Activated CD4-positive, alpha-beta T cell treated with anti-CD3 and anti-CD28 coated beads, Interleukin-2, Interleukin-6, amounts not matched to agents 100 ng/mL and 50 ng/mL, durations not matched to agents 16 hours and 8 hours (primary cell): ENCODE measurements around the gene FOLR2.
A peak's percentile ranks its signal among the peaks of the same experiment; 100 is the strongest.
"Not testable (repeated sequence)": the region's sequence is repeated elsewhere in the genome, so short reads cannot be mapped to it uniquely, and the experiment has no call there.

Experiments used
- DNase-seq: peaks from one replicate; pipeline ENCODE4 v3.0.0-alpha.2; 2020

Gene FOLR2

DNA sequence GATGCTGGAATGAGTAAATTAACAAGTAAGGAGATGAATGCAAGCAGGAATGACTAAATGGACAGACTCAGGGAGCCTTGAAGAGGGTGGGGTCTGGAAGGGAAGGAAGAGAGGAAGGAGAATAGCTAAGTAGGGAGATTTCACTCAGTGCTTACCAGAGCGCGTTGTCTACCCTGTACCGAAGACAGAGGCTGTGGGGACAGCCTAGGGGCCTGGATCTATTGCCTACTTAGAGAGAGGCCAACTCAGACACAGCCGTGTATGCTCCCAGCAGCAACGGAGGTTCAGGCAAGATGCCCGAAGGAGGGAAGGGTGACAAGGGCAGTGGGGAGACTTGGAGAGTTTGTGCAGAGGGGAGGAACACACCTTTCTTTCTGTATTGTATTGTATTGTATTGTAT, at the start of gene FOLR2:
Gene FOLR2, plus strand, starts transcription at position 157 of the 400 bp plus-strand sequence. CDS start 1,791 bp downstream, outside the sequence.
- DNase-seq: no peak

GRCh38 chr11:72169046-72169555, 47.5 kb upstream of the FOLR2 start:
- DNase-seq: not testable (repeated sequence)

DNA sequence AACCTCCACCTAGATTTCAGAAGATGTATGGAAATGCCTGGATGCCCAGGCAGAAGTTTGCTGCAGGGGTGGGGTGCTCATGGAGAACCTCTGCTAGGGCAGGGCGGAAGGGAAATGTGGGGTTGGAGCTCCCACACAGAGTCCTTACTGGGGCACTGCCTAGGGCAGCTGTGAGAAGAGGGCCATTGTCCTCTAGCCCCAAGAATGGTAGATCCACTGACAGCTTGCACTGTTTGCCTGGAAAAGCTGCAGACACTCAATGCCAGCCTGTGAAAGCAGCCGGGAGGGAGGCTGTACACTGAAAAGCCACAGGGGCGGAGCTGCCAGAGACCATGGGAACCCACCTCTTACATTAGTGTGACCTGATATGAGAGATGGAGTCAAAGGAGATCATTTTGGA, 46.8 kb upstream of the FOLR2 start:
- DNase-seq: not testable (repeated sequence)

DNA sequence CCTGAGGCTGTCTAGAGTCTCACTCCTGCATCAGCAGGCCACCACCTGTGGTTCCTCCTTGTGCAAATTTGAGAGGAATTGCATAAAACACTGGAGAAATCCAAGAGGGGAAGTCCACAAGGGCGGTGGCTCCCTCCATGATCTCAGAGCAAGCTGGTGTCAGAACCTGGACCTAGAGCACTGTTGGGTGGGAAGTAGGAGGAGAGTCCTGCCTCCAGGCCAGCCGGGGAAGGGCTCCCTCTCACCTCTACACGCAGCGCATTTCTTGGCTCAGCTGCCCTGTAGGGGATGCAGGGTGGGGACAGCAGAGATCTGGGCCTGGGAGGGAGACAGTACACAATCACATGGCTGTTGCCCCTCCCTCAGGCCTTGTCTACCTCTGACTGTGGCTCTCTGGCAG, 44.6 kb upstream of the FOLR2 start:
- DNase-seq: not testable (repeated sequence)

- no peak for DNase-seq
Measured at GRCh38 chr11:72173291-72173690, 43.3 kb upstream of the FOLR2 start.

DNA sequence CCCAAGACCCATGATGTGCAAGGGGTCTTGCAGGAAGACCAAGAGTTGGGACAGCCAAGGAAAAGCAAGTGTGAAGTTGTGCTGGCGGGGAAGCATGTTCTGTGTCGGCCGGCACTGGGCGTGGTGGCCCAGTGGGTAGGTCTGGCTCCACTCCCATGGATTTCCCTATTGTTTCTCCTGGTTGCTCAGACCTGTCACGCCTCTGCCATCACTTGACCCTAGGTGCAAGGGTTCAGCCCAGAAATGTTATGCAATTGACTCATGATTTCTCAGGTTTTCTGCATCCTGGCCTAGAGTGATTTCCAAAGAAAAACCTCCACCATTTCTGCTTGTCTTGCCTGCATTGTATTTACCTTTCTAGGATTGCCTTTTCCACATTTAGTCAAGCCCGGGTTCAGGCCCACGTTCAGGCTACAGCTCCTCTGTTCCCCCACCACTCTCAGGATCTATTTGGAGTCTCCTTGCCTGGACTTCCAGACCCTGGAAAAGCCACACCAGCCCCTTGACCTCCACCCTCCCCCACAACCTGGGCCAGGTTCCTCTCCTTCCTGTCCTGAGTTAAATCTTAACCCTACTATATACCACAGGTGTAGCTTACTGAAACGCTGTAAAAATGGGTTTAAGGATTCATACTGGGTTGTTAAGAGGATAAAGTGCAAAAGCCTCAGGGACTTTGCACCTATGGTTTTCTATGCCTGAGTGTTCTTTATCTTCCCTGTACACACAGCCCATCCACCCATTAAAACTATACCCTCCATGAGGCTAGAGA, 42.1 kb upstream of the FOLR2 start:
- no peak for DNase-seq

DNA sequence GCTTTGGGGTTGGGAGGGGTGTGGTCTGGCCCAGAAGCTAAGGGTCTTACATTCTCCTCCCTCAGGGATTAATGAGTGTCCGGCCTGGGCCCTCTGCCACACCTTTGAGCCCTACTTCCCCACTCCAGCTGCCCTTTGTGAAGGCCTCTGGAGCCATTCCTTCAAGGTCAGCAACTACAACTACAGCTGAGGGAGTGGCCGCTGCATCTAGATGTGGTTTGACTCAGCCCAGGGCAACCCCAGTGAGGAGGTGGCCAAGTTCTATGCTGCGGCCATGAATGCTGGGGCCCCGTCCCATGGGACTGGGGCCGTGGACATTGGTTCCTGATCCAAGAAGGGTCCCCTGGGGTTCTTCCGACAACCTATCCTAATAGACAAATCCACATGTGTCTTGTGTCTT, 38.9 kb upstream of the FOLR2 start:
- DNase-seq: no peak

DNA sequence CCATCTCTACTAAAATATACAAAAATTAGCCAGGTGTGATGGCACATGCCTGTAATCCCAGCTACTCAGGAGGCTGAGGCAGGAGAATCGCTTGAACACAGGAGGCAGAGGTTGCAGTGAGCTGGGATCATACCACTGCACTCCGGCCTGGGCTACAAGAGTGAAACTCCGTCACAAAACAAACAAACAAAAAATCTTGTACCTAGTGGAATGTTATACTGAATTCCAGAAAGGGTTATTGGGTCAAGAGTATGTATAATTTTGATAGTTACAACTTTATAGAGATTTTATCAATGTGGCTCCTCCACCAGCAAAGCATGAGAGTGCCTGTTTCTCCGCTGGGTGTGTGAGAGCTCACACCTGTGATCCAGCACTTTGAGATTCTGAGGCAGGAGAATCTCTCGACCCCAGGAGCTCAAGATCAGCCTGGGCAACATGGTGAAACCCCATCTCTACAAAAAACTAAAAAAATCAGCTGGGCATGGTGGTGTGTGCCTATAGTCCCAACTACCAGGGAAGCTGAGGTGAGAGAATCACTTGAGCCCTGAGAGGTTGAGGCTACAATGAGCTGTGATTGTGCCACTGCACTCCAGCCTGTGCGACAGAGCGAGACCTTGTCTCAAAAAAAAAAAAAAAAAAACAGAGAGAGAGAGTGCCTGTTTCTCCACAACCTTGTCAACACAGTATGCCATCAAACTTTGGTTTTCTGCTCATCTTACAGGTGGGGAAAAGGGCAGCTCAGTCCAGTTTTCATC, 37.4 kb upstream of the FOLR2 start:
- no peak for DNase-seq

GRCh38 chr11:72179804-72180396, 36.7 kb upstream of the FOLR2 start:
- DNase-seq: peak; percentile 4

GRCh38 chr11:72180892-72181552, 35.6 kb upstream of the FOLR2 start:
- not testable (repeated sequence) for DNase-seq

DNA sequence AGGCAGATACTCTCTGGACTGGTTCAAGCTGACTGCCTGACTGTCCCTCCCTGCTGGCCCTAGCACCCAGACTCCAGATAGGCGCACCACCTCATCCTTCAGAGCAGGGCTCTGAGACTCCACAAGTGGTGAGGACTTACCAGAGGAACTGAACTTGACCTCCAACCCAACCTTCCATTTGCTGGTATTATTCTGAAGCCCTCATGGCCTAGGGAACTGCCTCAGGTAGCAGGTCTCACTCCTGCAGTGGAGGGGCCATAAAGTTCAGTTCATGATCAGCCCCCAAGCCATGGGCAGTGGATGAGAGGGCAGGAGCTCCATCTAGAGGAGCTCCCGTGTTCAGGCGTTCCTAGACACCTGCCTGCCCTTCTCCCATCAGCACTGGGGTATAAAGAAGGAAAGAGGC, 35.0 kb upstream of the FOLR2 start:
- peak; percentile 11 for DNase-seq

- DNase-seq: no peak
Measured at GRCh38 chr11:72188267-72188666, 28.3 kb upstream of the FOLR2 start.

DNA sequence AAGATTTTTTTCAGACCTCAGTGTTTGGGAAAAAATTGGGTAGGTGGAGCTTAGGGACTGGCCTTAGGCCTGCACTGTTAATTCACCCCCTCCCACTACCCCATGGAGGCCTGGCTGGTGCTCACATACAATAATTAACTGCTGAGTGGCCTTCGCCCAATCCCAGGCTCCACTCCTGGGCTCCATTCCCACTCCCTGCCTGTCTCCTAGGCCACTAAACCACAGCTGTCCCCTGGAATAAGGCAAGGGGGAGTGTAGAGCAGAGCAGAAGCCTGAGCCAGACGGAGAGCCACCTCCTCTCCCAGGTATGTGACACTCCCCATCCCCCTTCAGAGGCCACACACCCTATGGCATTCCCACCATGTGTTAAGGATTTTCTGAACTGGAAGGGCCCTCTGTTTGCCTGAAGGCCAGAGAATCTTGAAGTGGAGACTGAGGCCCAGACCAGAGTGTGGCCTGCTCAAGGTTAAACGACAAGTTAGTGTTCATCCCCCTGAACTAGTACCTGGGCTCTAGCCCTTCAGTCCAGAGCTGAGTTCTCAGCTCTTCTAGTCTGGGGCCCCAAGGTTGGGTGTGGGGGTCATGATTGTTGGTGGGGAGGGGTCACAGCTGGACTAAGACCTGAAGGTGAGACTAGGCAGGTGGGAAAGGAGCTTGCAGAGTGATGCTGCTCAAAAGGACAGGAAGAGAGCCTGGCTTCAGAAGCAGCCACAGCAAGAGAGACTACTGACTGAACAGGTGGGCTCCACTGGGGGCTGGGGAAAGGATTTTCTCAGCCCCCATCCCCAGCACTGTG, 26.9 kb upstream of the FOLR2 start:
- no peak for DNase-seq

- no peak for DNase-seq
Measured at GRCh38 chr11:72190631-72191071, 25.9 kb upstream of the FOLR2 start.

DNA sequence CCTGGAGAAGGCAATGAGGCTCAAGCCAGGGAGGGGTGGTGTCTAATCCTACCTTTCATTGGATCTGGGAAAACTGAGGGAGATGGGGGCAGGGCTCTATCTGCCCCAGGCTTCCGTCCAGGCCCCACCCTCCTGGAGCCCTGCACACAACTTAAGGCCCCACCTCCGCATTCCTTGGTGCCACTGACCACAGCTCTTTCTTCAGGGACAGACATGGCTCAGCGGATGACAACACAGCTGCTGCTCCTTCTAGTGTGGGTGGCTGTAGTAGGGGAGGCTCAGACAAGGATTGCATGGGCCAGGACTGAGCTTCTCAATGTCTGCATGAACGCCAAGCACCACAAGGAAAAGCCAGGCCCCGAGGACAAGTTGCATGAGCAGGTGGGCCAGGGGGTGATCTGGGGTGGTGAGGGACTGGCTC, 24.6 kb upstream of the FOLR2 start, which contains the start of gene FOLR1:
Gene FOLR1, plus strand, starts transcription at position 180 of the 421 bp plus-strand sequence. Its CDS starts 34 bp downstream, at position 214.
- no peak for DNase-seq

- no peak for DNase-seq
Measured at GRCh38 chr11:72195518-72196270, 20.9 kb upstream of the FOLR2 start.

DNA sequence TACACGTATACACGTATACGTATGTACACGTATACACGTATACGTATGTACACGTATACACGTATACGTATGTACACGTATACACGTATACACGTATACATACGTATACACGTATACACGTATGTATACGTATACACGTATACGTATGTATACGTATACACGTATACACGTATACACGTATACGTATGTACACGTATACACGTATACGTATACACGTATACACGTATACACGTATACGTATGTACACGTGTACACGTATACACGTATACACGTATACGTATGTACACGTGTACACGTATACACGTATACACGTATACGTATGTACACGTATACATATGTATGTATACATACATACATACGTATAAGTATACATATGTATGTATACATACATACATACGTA, 15.1 kb upstream of the FOLR2 start:
- not testable (repeated sequence) for DNase-seq

GRCh38 chr11:72202571-72202970, 14.0 kb upstream of the FOLR2 start:
- no peak for DNase-seq

GRCh38 chr11:72203163-72203562, 13.4 kb upstream of the FOLR2 start:
- no peak for DNase-seq

DNA sequence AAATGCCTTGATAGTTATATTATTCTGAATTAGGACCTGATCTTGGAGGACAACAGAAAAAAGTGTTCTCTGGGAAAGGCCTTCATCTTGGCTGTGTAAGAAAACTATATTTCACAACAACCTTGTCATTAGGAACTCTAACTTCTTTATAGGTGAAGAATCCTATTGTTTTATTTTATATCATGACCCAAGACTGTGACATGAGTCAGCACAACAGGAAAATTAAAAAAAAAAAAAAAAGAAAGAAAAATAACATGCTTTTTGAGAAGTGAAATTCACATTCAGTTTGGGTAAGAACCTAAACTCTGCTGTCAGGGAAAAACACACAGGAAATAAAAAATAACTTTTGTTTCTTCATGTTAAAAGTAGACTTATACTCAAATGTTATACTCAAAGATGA, 11.7 kb upstream of the FOLR2 start:
- no peak for DNase-seq

- DNase-seq: not testable (repeated sequence)
Measured at GRCh38 chr11:72206794-72207193, 9.8 kb upstream of the FOLR2 start.
